ENCODE data around the gene HLA-C.
A peak's percentile ranks its signal among the peaks of the same experiment; 100 is the strongest.
"Not testable (repeated sequence)": the region's sequence is repeated elsewhere in the genome, so short reads cannot be mapped to it uniquely, and the experiment has no call there.

Gene HLA-C

DNA sequence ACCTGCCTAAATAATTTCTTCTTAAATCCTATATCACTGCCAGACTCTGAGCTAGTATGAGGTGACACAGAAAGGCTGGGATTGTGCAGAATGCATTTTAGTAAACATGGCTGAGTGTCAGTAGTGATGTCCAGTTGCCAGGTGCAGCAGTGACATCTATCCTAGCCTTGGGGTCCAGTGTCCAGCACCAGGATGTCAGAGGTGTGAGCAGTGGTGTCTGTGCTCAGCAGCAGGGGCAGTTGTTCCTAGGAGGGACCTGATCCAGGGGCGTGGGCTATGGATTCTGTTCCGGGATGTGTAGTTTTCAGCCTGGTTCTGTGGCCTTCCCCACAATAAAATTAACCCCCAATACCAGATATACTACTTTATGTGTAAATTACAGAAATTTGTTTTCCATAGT, 6.0 kb downstream of the HLA-C start:
- TF ChIP-seq, protein P1, sequence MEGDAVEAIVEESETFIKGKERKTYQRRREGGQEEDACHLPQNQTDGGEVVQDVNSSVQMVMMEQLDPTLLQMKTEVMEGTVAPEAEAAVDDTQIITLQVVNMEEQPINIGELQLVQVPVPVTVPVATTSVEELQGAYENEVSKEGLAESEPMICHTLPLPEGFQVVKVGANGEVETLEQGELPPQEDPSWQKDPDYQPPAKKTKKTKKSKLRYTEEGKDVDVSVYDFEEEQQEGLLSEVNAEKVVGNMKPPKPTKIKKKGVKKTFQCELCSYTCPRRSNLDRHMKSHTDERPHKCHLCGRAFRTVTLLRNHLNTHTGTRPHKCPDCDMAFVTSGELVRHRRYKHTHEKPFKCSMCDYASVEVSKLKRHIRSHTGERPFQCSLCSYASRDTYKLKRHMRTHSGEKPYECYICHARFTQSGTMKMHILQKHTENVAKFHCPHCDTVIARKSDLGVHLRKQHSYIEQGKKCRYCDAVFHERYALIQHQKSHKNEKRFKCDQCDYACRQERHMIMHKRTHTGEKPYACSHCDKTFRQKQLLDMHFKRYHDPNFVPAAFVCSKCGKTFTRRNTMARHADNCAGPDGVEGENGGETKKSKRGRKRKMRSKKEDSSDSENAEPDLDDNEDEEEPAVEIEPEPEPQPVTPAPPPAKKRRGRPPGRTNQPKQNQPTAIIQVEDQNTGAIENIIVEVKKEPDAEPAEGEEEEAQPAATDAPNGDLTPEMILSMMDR (conservative IDR thresholded peaks at IDR 0.05; ENCODE audit: low read depth, low read length): no peak

DNA sequence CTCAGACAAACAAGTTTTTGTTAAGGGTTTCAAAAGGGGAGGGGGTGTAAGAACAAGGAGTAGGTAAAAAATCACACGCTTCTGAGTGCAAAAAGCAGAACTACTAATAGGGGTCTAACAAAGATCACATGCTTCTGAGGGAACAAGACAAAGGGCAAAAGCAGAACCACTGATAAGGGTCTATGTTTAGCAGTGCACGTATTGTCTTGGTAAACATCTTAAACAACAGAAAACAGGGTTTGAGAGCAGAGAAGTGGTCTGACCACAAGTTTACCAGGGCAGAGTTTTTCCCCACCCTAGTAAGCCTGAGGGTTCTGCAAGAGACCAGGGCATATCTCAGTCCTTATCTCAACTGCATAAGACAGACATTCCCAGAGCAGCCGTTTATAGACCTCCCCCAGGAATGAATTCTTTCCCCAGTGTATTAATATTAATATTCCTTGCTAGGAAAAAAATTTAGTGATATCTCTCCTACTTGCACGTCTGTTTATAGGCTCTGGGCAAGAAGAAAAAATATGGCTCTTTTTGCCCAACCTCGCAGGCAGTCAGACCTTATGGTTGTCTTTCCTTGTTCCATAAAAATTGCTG, 8.5 kb downstream of the HLA-C start:
- not testable (repeated sequence) for DNase-seq (ENCODE audit: low read depth); H3K4me3 ChIP-seq (ENCODE audit: low read depth, low read length)

More for the DNA sequence above, 6.0 kb downstream of the HLA-C start:
- no peak overlapping the region for H3K4me3 ChIP-seq (ENCODE audit: low read depth, low read length)
- no peak for DNase-seq (ENCODE audit: low read depth)

DNA sequence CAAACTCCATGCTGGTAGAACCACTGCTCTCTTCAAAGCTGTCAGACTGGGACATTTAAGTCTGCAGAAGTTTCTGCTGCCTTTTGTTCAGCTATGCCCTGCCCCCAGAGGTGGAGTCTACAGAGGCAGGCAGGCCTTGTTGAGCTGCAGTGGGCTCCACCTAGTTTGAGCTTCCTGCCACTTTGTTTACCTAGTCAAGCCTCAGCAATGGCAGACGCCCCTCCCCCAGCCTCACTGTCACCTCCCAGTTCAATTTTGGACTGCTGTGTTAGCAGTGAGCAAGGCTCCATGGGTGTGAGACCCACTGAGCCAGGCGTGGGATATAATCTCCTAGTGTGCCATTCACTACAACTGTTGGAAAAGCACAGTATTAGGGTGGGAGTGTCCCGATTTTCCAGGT, 11.9 kb downstream of the HLA-C start:
- H3K4me3 ChIP-seq (ENCODE audit: low read depth, low read length); DNase-seq (ENCODE audit: low read depth): not testable (repeated sequence)

DNA sequence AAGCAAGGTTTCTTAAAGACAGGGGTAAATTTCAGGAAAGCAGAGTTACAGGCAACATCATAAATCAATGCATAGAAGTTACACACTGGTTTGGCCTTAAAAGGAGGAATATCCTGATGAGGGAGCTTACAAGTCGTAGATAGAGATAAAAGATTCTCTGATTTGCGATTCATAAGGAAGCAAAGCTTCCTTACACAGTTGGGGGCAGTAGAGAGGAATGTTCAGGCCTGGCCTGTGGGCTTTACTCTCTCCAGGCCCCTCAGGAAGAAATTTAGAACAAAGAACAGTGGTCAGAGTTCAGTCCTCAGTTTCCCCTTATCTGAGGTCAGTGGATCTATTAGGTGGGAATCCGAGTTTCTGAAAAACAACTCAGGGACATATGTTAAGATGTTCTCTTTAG, 19.3 kb downstream of the HLA-C start:
- no peak overlapping the region for H3K4me3 ChIP-seq (ENCODE audit: low read depth, low read length)
- DNase-seq (ENCODE audit: low read depth): no peak
- TF ChIP-seq, protein P1 (conservative IDR thresholded peaks at IDR 0.05; ENCODE audit: low read depth, low read length): no peak

DNA sequence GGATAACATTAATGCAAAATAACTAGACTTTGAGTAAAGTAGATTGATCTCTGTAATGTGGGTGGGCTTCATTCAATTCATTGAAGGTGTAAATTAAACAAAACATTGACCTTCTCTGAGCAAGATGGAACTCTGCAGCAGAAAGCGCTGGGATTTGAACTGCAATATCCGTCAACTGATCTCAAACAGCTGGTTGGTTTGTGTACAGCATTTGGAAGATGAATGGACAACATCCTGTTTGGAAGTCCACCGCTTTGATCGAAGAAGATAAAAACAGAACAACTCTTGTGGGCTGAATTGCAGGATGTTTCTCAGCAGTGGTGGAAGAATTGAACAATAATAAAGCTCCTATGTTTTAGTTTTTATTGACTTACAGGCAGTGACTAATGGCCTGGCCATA, 20.6 kb downstream of the HLA-C start:
- no peak overlapping the region for H3K4me3 ChIP-seq (ENCODE audit: low read depth, low read length)
- TF ChIP-seq, protein P1 (conservative IDR thresholded peaks at IDR 0.05; ENCODE audit: low read depth, low read length): no peak
- no peak for DNase-seq (ENCODE audit: low read depth)

DNA sequence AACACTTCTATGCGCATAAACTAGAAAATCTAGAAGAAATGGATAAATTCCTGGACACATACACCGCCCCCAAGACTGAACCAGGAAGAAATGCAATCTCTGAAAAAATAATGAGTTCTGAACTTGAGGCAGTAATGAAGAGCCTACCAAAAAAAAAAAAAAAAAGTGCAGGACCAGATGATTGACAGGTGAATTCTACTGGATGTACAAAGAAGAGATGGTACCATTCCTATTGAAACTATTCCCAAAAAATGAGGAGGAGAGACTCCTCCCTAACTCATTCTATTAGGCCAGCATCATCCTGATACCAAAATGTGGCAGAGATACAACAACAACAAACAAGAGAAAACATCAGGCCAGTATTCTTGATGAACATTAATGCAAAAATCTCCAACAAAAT, 22.7 kb downstream of the HLA-C start:
- no peak for DNase-seq (ENCODE audit: low read depth)
- TF ChIP-seq, protein P1 (conservative IDR thresholded peaks at IDR 0.05; ENCODE audit: low read depth, low read length): no peak
- H3K4me3 ChIP-seq (ENCODE audit: low read depth, low read length): no peak overlapping the region

DNA sequence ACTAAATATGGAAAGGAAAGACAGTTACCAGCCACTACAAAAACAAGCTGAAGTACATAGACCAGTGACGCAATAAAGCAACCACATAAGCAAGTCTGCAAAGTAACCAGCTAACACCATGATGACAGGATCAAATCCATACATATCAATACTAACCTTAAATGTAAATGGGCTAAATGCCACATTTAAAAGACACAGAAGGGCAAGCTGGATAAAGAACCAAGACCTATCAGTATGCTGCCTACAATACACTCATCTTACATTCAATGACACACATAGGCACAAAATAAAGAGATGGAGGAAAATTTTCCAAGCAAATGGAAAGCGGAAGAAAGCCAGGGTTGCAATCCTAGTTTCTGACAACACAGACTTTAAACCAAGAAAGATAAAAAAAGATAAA, 24.1 kb downstream of the HLA-C start:
- H3K4me3 ChIP-seq (ENCODE audit: low read depth, low read length): no peak overlapping the region
- TF ChIP-seq, protein P1 (conservative IDR thresholded peaks at IDR 0.05; ENCODE audit: low read depth, low read length): no peak
- no peak for DNase-seq (ENCODE audit: low read depth)

DNA sequence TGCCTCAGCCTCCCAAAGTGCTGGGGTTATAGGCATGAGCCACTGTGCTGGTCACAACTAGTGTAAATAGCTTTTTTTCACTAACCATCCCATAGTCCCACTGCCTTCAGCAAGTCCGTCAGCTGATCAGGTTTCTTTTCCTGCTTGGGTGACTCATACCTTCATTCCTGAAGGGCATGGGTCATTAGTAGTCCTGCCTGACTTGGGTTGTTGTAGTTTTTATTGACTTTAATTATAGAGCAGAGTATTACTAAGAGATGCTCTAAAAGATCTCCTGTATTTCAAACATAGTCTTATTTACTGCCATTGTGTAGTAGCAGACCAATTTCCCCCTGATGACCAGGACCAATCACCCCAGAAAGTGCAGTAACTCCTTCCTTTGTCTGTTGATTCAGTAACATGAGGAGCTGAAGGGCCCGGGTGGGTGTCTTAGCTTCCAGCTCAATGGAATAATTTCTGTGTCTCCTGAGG, 25.8 kb downstream of the HLA-C start:
- H3K4me3 ChIP-seq (ENCODE audit: low read depth, low read length): no peak overlapping the region
- TF ChIP-seq, protein P1 (conservative IDR thresholded peaks at IDR 0.05; ENCODE audit: low read depth, low read length): no peak
- DNase-seq (ENCODE audit: low read depth): peak; percentile 85

All from choroid plexus epithelial cell (primary cell).